GM12878 (cell line): ENCODE results near the gene ZNF624. TPM values are rescaled to one million over a fixed set of nuclear protein-coding genes. Genes with fewer than 3 reads are reported as not detected.

ENCODE experiments used
- ATAC-seq: fragments of 200-7000 bp; cut with Tn5 transposase; 3 replicates; pipeline ENCODE4 v1.9.1; 2020; ENCODE audit warnings: mild to moderate bottlenecking, moderate library complexity
- Bru-seq: library from RNA; stranded (reverse); fragments of 400-500 nt; gene quantifications from one replicate; lab custom pipeline; 2021; lab: Mats Ljungman, UMichigan
- BruChase-seq, 2 experiments: library from RNA; stranded (reverse); fragments of 400-500 nt; gene quantifications; one replicate each; lab custom pipeline; 2021; lab: Mats Ljungman, UMichigan
- BruUV-seq: library from RNA; stranded (reverse); fragments of 400-500 nt; replicated peaks from 2 replicates; lab custom pipeline; 2021; lab: Mats Ljungman, UMichigan
- CTCF ChIA-PET: fragments of 300-600 bp; sonication (Branson Sonifier 250); formaldehyde crosslinking; extraction: SDS; loops from one replicate; lab custom pipeline; 2021; ENCODE audit warnings: inconsistent platforms; lab: Yijun Ruan, JAX
- POLR2A ChIA-PET: fragments of 350-600 bp; formaldehyde crosslinking; extraction: SDS; loops from one replicate; lab custom pipeline; 2021; ENCODE audit warnings: inconsistent platforms; lab: Charles Lee
- RAD21 ChIA-PET: fragments of 300-600 bp; sonication (Branson Sonifier 250); formaldehyde crosslinking; loops from one replicate; lab custom pipeline; 2023; ENCODE audit warnings: antibody characterized with exemption; ENCODE audit not compliant: unreplicated experiment; lab: Charles Lee
- SMC1A ChIA-PET: fragments of 300-600 bp; sonication (Branson Sonifier 250); formaldehyde crosslinking; loops from one replicate; lab custom pipeline; 2023; ENCODE audit not compliant: unreplicated experiment, uncharacterized antibody; lab: Charles Lee
- DNase-seq: peaks from one replicate; pipeline ENCODE4 v3.0.0-alpha.2; 2011; ENCODE audit warnings: low read depth, low spot score
- FAIRE-seq: peaks from 3 replicates; lab custom pipeline; 2011; peaks lifted over from hg19 to GRCh38; lab: Jason Lieb, UNC
- H2AFZ ChIP-seq: 2 replicates; pipeline ENCODE4 v1.6.0; 2011; ENCODE audit warnings: low read depth, low read length, control low read depth; ENCODE audit not compliant: control insufficient read depth
- H3K27ac ChIP-seq: 2 replicates; pipeline ENCODE4 v1.5.1; 2011; ENCODE audit warnings: control low read depth; ENCODE audit not compliant: control insufficient read depth, insufficient read depth
- H3K27me3 ChIP-seq, 2 experiments: replicated peaks in 1 of 2; 2 replicates each; pipeline versions ENCODE4 v1.6.0 to v1.6.1; 2011; ENCODE audit warnings: low read length in 1 of 2; ENCODE audit not compliant: control insufficient read depth in 2 of 2, insufficient read depth in 2 of 2
- H3K36me3 ChIP-seq, 2 experiments: 2 replicates each; pipeline ENCODE4 v1.5.1; 2011; ENCODE audit warnings: low read length in 1 of 2; ENCODE audit not compliant: control insufficient read depth in 2 of 2, insufficient read depth in 2 of 2
- H3K4me1 ChIP-seq: 2 replicates; pipeline ENCODE4 v1.6.1; 2011; ENCODE audit warnings: mild to moderate bottlenecking, low read length, moderate library complexity, mixed read lengths; ENCODE audit not compliant: control insufficient read depth, insufficient read depth
- H3K4me2 ChIP-seq: 2 replicates; pipeline ENCODE4 v1.6.0; 2011; ENCODE audit warnings: control low read depth; ENCODE audit not compliant: control insufficient read depth, insufficient read depth
- H3K4me3 ChIP-seq: fragments of 200-600 bp; sonication (generic); 2 replicates; pipeline ENCODE4 v1.5.1; 2016
- H3K79me2 ChIP-seq: 2 replicates; pipeline ENCODE4 v1.6.0; 2011; ENCODE audit warnings: low read length; ENCODE audit not compliant: control insufficient read depth, insufficient read depth
- H3K9ac ChIP-seq: 2 replicates; pipeline ENCODE4 v1.8.0; 2011; ENCODE audit warnings: low read length, control low read depth, mixed read lengths; ENCODE audit not compliant: control insufficient read depth, insufficient read depth
- H3K9me3 ChIP-seq: replicated peaks from 3 replicates; pipeline ENCODE4 v1.5.1; 2011; ENCODE audit warnings: mild to moderate bottlenecking, low read length; ENCODE audit not compliant: control insufficient read depth, insufficient read depth
- H4K20me1 ChIP-seq: 2 replicates; pipeline ENCODE4 v1.6.0; 2011; ENCODE audit not compliant: control insufficient read depth, insufficient read depth
- BCL11A ChIP-seq: IDR thresholded peaks from 2 replicates; pipeline ENCODE4 v1.6.1; 2011; ENCODE audit warnings: low read depth, low read length
- MYC ChIP-seq: IDR thresholded peaks from 2 replicates; pipeline ENCODE4 v1.6.1; 2011; ENCODE audit warnings: mild to moderate bottlenecking, low read length, moderate library complexity, inconsistent platforms; ENCODE audit not compliant: insufficient read depth, insufficient replicate concordance, insufficient read length, severe bottlenecking
- NFIC ChIP-seq: IDR thresholded peaks from 2 replicates; pipeline ENCODE4 v1.6.1; 2012; ENCODE audit warnings: low read depth, mild to moderate bottlenecking, inconsistent platforms, low read length, moderate library complexity
- NRF1 ChIP-seq: conservative IDR thresholded peaks from 2 replicates; pipeline ENCODE4 v1.6.1; 2011; ENCODE audit warnings: mild to moderate bottlenecking, low read depth, low read length, improper control_type of control experiment
- RELA ChIP-seq: fragments of 450-650 bp; IDR thresholded peaks from 2 replicates; pipeline ENCODE4 v1.8.0; 2014; ENCODE audit warnings: borderline replicate concordance; ENCODE audit not compliant: partially characterized antibody
- TCF12 ChIP-seq: IDR thresholded peaks from 2 replicates; pipeline ENCODE4 v1.6.1; 2011; ENCODE audit warnings: low read depth, mild to moderate bottlenecking, low read length
- YY1 ChIP-seq: IDR thresholded peaks from 2 replicates; pipeline ENCODE4 v1.6.1; 2011; ENCODE audit warnings: low read depth, mild to moderate bottlenecking, low read length
- ZNF217 ChIP-seq: fragments of 450-650 bp; IDR thresholded peaks from 2 replicates; pipeline ENCODE4 v1.6.1; 2017; ENCODE audit warnings: antibody characterized with exemption, mild to moderate bottlenecking
- WGBS: methylation state at CpG from one replicate; pipeline ENCODE4 v1.1.6; 2016; ENCODE audit warnings: low lambda C conversion rate; ENCODE audit not compliant: insufficient replicate concordance, insufficient coverage; ENCODE audit errors: missing lambda C conversion rate; 5-methylcytosine and 5-hydroxymethylcytosine counted together
- in situ Hi-C: fragments of 300-500 bp; cut with MboI; formaldehyde crosslinking; loops from 9 replicates; pipeline ENCODE4 v1.14.3; 2018; ENCODE audit warnings: mixed read lengths
- intact Hi-C: fragments of 100-400 bp; cut with micrococcal nuclease; formaldehyde crosslinking; loops from one replicate; pipeline ENCODE4 v1.14.2; 2022; ENCODE audit not compliant: unreplicated experiment
- long read RNA-seq, 2 experiments: library from polyadenylated mRNA; unstranded; transcript quantifications; one replicate each; pipeline ENCODE4 v2.0.0, GENCODE V29; 2019 to 2020
- polyA minus RNA-seq, 3 experiments: library from RNA; depleted of rRNA, polyadenylated mRNA; stranded (reverse); fragments of >200 nt; gene quantifications; 2 replicates each; pipeline ENCODE4 v1.2.3, GENCODE V29; 2011
- polyA plus RNA-seq, 11 experiments: library from polyadenylated mRNA; depleted of rRNA in 4 of 11; unstranded in 6 of 11; stranded (reverse) in 5 of 11; fragments of >200 nt; fragmentation: Nextera tagmentation in 4 of 11; fragmentation: Illumina TruSeq in 1 of 11; extraction: Ambion mirVana in 4 of 11; extraction: Trizol in 1 of 11; gene quantifications; 1 replicate in 1 of 11; 2 replicates in 10 of 11; pipeline versions ENCODE4 v1.2.1 to v1.2.3, GENCODE V29; 2011 to 2016; ENCODE audit warnings: inconsistent platforms in 2 of 11, missing spikeins in 2 of 11, low read depth in 1 of 11
- total RNA-seq, 4 experiments: library from RNA; depleted of rRNA in 3 of 4; stranded (reverse); fragments of >200 nt in 3 of 4; fragmentation: Illumina TruSeq in 1 of 4; extraction: Trizol in 1 of 4; gene quantifications; 2 replicates each; pipeline versions ENCODE4 v1.2.1 to v1.2.3, GENCODE V29; 2013 to 2021
- TF ChIP-seq, protein P1 (sequence below): IDR thresholded peaks from 2 replicates; pipeline ENCODE4 v1.6.1; 2012; ENCODE audit warnings: low read length, inconsistent platforms
- TF ChIP-seq, protein P2 (sequence below): fragments of 450-650 bp; IDR thresholded peaks from 2 replicates; pipeline ENCODE4 v1.6.1; 2017; ENCODE audit warnings: mild to moderate bottlenecking, moderate library complexity

ZNF624 gene
- total RNA-seq (2013; cell fraction: nucleolus; rRNA removed), result 7.1 and 8.5 TPM in 2 replicates
- total RNA-seq (2014; rRNA removed), result 2.3 and 2.4 TPM in 2 replicates
- 3.2 and 3.5 TPM in 2 replicates for total RNA-seq (2014; rRNA removed; fragmentation: Illumina TruSeq; extraction: Trizol)
- total RNA-seq (2021), result 1.8 and 3.0 TPM in 2 replicates
- polyA plus RNA-seq (2011; ENCODE audit: low read depth), result 0.72 TPM
- 2.0 and 3.7 TPM in 2 replicates for polyA plus RNA-seq (2011; rRNA removed)
- polyA plus RNA-seq (2011; cell fraction: cytosol; rRNA removed), result 0.90 and 1.1 TPM in 2 replicates
- polyA plus RNA-seq (2011; cell fraction: nucleus; rRNA removed), result 1.5 and 1.7 TPM in 2 replicates
- polyA plus RNA-seq (2012), result 1.2 and 1.3 TPM in 2 replicates
- polyA plus RNA-seq (2014; fragmentation: Illumina TruSeq; extraction: Trizol), result 1.7 and 2.7 TPM in 2 replicates
- polyA plus RNA-seq (2014; fragmentation: Nextera tagmentation; extraction: Ambion mirVana), result under 1 TPM; 0.50 to 0.73 TPM
- polyA plus RNA-seq (2014; rRNA removed), result 1.5 and 1.6 TPM in 2 replicates
- polyA plus RNA-seq (2016; fragmentation: Nextera tagmentation; extraction: Ambion mirVana), result 1 to 10 TPM; 2.4 to 2.7 TPM
- 2.7 and 3.1 TPM in 2 replicates for polyA minus RNA-seq (2011; rRNA and poly(A)+ RNA removed)
- polyA minus RNA-seq (2011; cell fraction: cytosol; rRNA and poly(A)+ RNA removed), result 3.3 and 4.1 TPM in 2 replicates
- polyA minus RNA-seq (2011; cell fraction: nucleus; rRNA and poly(A)+ RNA removed), result 5.1 and 10.3 TPM in 2 replicates
- Bru-seq, nascent RNA, result percentile 61 among the genes with signal in this experiment
- percentile 49 among the genes with signal in this experiment for BruChase-seq, experiment 1, labeled RNA remaining after a 6-hour chase
- percentile 54 among the genes with signal in this experiment for BruChase-seq, experiment 2, labeled RNA remaining after a 2-hour chase
- long read RNA-seq, experiment 1, result 0 reads
- long read RNA-seq, experiment 2, full-length matches to known transcripts, result 2 of 3 reads
- long read RNA-seq, experiment 2, partial matches to known transcripts, result 0 of 3 reads
- long read RNA-seq, experiment 2, other reads (novel, unspliced or antisense), result 1 of 3 reads

DNA sequence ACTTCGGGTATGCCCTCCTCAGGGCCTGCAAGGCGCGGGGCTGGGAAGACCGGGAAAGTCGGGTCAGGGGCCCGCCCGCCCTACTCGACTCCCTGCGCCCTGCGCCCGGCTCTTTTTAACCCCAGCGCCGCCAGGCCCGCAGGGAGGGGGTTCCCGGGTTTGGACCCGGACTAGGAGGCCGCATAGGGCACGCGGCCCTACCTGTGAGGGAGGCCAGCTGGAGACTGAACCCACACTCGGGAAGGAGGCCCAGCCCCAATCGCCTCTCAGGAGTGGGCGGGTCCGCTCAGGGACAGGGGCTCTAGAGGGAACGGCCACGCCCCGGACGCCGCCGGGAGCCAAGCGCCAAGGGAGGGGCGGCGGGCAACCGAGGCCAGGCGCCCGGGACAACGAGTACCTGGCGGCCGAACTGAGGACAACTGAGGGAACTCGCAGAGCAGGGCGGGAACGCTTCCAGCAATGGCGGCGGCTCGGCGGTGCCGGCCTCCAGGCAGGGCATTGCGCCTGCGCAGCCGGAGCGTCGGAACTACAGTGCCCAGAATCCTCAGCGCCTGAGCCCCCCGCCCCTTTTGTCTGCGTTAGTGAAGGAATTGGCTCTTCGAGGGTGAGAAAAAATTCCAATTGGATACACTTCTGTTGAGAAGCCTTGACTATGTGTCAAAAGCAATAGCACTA is at the start of gene ZNF624:
TSS of gene ZNF624 (minus strand) at position 484 of the 675 bp plus-strand sequence.
- H2AFZ ChIP-seq, result peak within 1 kb of the TSS; percentile 95
- ChIA-PET POLR2A (no interaction called here), RAD21 (no interaction called here), CTCF (interaction anchor here (1.1 kb wide), 1 partner anchor 117 kb away, joined by 3 read pairs; no protein-coding TSS in a partner anchor), SMC1A (interaction anchor here (0.7 kb wide), 1 partner anchor 75 kb away, joined by 3 read pairs; no protein-coding TSS in a partner anchor)
- ATAC-seq (peak; percentile 99), DNase-seq (peak; percentile 61), FAIRE-seq (peak; percentile 92)
- H3K4me1 ChIP-seq, result peaks cover 3% of the 10 kb centered on the region; the same call in 1 of the 2 replicates
- H4K20me1 ChIP-seq, result no peaks in the 10 kb centered on the region
- peaks cover 4% of the 10 kb centered on the region; the same call in 1 of the 2 replicates for H3K79me2 ChIP-seq
- in situ Hi-C loops (no loop called here), intact Hi-C loops (no loop called here)
- BruUV-seq, result no TSS peak
- peak within 1 kb of the TSS; percentile 79 for H3K27ac ChIP-seq
- H3K4me2 ChIP-seq, result peak within 1 kb of the TSS; percentile 90
- H3K9me3 ChIP-seq, result no peaks in the 10 kb centered on the region; the same call in 2 of the 3 replicates
- H3K4me3 ChIP-seq, result peak within 1 kb of the TSS; percentile 76
- 1% methylated on average over 55 of the region's 55 CpGs for WGBS
- H3K36me3 ChIP-seq, result no peaks in the 10 kb centered on the region
- H3K9ac ChIP-seq, result peak within 1 kb of the TSS; percentile 81
- H3K27me3 ChIP-seq, result no peaks in the 10 kb centered on the region
- TF ChIP-seq NRF1, result peak; percentile 87
- TF ChIP-seq, protein P1, sequence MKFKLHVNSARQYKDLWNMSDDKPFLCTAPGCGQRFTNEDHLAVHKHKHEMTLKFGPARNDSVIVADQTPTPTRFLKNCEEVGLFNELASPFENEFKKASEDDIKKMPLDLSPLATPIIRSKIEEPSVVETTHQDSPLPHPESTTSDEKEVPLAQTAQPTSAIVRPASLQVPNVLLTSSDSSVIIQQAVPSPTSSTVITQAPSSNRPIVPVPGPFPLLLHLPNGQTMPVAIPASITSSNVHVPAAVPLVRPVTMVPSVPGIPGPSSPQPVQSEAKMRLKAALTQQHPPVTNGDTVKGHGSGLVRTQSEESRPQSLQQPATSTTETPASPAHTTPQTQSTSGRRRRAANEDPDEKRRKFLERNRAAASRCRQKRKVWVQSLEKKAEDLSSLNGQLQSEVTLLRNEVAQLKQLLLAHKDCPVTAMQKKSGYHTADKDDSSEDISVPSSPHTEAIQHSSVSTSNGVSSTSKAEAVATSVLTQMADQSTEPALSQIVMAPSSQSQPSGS, result no peak
- TF ChIP-seq ZNF217, result no peak
- TF ChIP-seq RELA, result no peak
- TF ChIP-seq, protein P2, sequence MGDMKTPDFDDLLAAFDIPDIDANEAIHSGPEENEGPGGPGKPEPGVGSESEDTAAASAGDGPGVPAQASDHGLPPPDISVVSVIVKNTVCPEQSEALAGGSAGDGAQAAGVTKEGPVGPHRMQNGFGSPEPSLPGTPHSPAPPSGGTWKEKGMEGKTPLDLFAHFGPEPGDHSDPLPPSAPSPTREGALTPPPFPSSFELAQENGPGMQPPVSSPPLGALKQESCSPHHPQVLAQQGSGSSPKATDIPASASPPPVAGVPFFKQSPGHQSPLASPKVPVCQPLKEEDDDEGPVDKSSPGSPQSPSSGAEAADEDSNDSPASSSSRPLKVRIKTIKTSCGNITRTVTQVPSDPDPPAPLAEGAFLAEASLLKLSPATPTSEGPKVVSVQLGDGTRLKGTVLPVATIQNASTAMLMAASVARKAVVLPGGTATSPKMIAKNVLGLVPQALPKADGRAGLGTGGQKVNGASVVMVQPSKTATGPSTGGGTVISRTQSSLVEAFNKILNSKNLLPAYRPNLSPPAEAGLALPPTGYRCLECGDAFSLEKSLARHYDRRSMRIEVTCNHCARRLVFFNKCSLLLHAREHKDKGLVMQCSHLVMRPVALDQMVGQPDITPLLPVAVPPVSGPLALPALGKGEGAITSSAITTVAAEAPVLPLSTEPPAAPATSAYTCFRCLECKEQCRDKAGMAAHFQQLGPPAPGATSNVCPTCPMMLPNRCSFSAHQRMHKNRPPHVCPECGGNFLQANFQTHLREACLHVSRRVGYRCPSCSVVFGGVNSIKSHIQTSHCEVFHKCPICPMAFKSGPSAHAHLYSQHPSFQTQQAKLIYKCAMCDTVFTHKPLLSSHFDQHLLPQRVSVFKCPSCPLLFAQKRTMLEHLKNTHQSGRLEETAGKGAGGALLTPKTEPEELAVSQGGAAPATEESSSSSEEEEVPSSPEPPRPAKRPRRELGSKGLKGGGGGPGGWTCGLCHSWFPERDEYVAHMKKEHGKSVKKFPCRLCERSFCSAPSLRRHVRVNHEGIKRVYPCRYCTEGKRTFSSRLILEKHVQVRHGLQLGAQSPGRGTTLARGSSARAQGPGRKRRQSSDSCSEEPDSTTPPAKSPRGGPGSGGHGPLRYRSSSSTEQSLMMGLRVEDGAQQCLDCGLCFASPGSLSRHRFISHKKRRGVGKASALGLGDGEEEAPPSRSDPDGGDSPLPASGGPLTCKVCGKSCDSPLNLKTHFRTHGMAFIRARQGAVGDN, result peak; percentile 63
- no peak for TF ChIP-seq MYC
- no peak for TF ChIP-seq NFIC
- peak; percentile 99 for TF ChIP-seq YY1
- TF ChIP-seq TCF12, result no peak
- TF ChIP-seq BCL11A, result no peak
